Measurements from ENCODE around the gene NUP93.
"Not testable (repeated sequence)": the region's sequence is repeated elsewhere in the genome, so short reads cannot be mapped to it uniquely, and the experiment has no call there.

NUP93 gene

DNA sequence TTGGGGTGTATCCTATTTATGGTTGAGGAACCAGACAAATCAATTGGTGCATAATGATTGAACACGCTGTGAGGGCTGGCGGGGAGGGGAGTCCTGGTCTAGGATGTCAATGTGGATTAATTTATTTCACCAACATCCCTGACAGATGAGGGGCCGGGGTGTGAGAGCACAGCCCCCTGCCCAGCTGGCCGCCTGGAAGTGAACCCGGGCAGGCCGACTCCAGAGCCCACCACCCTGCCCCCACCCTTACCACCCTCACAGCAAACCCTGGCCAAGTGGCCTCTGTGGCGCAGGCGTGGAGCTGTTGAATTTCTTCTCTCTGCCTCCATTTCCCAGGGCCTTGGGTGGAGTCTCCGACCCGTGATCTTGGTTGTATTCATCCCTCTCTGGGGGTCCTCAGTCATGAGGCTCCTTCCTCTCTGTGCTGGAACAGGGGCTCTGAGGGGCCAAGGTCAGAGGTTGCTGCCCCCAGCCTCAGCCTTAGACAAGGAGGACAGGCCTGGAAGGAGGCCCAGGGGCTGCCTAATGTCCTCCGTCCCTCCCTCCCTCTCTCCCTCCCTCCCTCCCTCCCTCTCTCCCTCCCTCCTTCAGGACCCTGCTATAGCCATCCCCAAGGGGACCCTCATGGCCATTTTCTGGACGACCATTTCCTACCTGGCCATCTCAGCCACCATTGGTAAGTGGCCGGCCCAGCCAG lies 147.7 kb downstream of the NUP93 start:
- DNase-seq = no peak

DNA sequence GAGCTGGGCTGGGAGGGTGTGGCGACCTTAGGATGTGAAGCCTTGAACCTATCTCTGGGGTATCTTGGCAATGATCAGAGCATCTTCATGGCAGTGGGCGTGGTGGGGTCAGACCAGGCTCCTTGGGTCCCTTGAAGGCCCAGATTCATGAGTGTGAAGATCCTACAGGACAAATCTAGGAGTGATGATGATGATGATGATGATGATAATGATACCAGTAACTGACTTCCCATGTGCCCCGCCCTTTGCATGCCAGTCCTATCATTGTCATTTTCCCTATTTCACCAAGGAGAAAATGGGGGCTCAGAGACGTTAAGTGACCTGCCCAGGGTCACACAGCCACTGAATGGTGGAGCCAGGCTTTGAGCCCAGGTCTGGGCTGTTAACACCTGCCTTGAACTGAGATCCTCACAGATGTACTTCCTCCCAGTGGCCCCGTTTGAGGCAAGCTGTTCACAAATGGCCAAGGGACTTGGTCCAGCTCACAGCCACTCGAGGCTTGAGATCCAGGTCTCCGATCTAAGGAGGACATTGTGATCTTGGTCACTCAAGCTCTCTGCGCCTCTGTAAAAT lies 148.4 kb downstream of the NUP93 start:
- DNase-seq = no peak

DNA sequence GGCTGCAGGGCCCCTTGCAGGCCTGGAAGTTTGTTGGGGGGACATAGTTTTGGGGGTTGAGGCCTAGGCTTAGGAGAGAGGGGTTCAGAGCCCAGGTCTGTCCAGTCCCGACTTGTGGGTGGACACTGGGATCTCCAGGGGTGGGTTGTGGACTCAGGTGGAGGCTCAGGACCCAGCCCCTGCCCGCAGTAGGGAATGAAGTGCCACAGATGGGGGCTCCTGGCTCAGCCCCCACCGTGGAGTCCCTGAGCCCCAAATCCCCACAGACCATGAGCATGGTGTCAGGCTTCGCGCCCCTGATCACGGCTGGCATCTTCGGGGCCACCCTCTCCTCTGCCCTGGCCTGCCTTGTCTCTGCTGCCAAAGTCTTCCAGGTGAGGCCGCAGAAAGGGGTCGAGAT lies 149.3 kb downstream of the NUP93 start:
- DNase-seq = no peak

DNA sequence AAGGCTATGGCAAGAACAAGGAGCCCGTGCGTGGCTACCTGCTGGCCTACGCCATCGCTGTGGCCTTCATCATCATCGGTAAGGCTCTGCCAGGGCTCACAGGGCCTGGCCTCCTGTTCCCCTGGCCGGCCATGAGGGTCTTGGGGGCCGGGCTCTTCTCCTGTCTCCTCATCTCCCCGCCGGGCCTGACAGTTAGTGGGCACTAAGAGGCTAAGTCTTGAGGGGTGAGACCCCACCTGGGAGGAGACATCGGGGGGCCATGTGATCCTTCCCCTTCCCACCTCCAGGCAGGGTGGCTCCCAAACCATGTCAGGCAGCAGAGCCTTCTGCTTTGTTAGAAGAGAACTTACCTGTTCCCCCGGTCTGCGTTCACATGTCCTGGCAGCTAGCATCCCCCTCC lies 150.2 kb downstream of the NUP93 start:
- no peak for DNase-seq

DNA sequence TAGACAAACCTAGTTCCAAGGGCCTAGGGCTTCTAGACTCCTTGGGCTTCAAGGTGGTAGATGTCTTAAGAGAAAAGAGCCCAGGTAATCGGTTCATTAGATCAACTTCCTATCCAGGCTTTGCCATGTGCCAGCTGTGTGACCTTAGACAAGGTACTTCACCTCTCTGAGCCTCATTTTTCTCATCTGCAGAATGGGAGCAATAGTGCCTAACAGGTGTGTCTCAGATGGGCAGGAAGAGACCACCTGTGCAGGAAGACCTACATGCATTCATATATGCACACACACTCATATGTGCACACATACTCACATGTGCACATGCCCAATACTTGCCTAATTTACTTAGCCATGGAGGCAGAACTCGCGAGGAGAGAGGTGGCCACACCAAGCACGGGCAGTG lies 150.8 kb downstream of the NUP93 start:
- DNase-seq = no peak

DNA sequence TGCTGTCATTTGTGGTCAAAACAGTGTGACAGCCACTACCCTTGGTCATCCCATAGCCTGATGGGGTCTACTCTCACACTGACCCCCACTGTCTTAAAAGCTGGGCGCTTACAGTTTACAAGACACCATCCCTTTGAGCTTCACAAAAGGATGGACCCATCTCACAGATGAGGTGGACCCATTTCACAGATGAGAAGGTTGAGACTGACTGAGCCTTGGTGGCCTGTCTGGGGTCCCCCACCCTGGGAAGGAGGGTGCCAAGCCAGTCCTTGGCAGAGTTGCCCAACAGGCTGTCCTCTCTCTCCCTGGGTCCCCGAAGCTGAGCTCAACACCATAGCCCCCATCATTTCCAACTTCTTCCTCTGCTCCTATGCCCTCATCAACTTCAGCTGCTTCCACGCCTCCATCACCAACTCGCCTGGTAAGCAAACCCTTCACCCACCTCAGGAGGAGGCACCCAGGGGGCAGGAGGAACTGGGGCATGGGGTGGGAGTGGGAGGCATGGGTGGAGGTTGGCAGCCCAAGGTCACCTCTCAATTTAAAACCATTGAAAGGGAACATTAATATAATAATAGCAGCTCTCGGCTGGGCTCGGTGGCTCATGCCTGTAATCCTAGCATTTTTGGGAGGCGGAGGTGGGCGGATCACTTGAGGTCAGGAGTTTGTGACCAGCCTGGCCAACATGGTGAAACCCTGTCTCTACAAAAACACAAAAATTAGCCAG lies 152.3 kb downstream of the NUP93 start:
- no peak for DNase-seq

DNA sequence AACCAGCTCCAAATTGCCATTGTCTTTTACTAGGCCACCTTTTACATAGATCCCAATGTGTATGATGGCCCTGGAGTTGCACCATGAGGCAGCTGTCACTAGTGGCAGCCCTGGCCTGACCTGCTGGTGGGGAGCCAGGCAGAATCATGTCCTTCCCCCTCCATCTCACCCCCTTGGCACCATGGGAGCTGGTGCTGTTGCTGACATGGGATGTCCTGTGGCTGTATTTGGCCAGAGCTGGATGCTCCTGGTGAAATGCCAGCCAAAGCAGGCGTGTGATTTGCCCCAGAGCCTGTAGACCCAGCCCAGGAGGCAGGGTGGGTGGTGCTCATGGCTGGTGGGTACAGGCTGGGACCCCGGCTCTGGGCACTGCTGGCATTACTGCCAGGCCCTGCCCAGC lies 153.7 kb downstream of the NUP93 start:
- no peak for DNase-seq

DNA sequence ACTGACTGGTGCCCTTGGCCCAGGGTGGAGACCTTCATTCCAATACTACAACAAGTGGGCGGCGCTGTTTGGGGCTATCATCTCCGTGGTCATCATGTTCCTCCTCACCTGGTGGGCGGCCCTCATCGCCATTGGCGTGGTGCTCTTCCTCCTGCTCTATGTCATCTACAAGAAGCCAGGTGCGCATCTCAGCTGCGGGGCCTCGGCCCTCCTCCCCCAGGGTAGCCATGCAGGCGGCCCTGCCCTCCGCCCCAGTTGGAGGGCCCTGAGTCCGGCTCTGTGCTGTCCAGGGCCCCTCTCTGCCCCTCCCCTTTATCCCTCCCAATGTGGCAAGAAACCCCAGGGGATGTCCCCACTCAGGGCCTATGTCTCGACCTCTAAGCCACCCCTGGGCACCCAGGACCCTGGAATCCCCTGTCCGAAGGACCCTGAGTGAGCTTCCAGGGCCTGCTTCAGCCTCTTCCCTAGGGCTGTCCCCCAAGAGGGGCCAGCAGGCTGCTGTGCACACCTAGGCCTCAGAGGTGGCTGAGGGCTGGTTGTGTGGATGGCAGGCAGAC lies 154.2 kb downstream of the NUP93 start:
- no peak for DNase-seq

DNA sequence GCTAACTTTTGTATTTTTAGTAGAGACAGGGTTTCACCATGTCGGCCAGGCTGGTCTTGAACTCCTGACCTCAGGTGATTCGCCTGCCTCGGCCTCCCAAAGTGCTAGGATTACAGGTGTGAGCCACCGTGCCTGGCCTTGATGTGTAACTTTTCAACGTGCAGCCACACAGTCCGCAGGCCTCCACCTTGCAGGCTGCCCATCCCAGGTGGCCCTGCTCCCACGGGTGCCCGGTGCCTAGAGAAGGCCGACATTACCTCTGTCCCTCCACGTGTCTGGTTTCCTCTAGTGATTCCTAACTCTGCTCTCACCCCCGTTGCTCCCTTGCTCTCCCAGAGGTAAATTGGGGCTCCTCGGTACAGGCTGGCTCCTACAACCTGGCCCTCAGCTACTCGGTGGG lies 155.0 kb downstream of the NUP93 start:
- DNase-seq = not testable (repeated sequence)

DNA sequence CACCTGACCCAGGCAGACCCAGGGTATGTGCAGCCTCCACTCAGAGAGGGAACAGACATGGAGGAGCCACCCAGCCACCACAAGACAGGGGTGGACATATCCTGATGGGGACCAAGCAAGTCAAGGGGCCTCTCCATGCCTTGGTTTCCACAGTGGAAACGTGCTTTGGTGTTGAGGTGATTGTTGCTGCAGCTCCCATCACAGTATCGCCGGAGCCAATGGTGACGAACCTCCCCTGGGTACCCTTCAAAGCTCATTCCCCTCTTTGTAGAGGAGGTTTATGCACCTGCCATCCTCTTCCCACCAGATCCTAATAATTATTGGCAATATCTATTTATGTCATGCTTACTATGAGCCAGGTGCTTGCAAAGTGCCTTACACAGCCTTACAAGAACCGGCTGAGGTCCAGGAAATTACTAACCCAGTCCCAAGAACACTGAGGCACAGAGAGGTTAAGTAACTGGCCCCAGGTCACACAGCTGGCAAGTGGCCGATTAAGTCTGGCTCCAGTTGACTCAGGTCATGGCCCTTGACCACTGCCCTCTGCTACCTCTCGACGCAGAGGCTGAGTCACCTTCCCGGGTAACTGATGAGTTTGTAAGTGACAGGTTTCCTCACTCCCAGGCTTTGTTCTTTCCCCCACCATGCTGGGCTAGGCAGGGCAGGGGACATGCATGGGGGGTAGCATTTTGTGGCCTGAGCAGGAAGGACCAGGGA lies 155.7 kb downstream of the NUP93 start:
- DNase-seq = no peak

DNA sequence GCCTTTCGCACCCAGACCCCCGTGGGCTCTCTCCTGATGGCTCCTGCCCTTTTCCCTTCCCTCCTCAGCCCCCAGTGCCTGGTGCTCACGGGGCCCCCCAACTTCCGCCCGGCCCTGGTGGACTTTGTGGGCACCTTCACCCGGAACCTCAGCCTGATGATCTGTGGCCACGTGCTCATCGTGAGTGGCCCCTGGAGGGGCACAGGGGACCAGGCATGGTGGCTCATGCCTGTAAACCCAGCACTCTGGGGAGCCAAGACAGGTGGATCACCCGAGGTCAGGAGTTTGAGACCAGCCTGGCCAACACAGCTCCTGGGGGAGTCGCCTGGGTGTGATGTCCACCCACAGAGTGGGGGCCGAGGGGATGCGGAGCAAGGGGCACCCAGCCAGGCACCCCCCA lies 156.4 kb downstream of the NUP93 start:
- DNase-seq = no peak

DNA sequence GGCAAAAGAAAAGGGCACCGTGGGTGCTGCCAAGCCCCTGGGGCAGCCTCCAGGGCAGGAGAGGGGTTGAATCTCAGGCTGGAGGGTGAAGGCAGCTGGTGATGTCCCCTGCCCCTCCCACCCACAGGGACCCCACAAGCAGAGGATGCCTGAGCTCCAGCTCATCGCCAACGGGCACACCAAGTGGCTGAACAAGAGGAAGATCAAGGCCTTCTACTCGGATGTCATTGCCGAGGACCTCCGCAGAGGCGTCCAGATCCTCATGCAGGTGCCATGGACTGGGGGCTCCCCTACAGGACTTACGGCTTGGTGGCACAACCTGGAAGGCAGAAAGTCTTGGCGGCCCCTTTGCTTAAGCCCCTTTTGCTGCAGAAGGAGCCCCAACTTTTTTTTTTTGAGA lies 156.9 kb downstream of the NUP93 start:
- DNase-seq = no peak

DNA sequence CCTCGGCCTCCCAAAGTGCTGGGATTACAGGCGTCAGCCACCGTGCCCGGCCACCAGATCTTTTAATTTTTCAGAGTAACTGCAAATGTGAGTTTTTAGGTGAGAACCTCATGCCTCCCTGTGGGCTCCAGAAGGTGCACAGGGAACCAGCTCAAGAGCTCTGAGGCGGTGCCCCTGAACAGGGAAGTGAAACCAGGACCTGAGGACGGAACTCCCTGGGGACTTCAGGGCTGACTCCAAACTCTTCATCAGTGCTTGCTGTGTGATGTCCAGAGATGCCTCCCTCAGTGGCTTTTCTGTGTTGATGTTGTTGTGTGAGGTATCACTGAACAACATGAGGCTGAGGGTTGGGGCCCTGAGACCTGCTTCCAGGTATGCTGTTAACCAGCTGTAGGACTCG lies 158.9 kb downstream of the NUP93 start:
- DNase-seq = no peak

DNA sequence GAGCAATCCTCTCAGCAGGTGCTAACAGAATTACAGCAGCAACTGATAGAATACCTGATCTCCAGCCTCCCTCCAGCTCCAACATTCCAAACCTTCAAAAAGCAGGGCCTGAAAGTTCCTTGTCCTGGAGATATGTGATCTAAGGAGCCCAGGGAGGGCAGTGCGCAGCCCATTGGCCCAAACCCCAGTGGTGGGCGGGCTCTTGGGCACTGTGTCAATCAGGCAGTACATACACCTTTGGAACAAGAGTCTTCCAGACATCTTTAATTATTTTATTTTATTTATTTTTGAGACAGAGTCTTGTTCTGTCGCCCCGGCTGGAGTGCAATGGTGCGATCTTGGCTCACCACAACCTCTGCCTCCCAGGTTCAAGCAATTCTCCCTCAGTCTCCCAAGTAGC lies 159.3 kb downstream of the NUP93 start:
- DNase-seq = no peak

DNA sequence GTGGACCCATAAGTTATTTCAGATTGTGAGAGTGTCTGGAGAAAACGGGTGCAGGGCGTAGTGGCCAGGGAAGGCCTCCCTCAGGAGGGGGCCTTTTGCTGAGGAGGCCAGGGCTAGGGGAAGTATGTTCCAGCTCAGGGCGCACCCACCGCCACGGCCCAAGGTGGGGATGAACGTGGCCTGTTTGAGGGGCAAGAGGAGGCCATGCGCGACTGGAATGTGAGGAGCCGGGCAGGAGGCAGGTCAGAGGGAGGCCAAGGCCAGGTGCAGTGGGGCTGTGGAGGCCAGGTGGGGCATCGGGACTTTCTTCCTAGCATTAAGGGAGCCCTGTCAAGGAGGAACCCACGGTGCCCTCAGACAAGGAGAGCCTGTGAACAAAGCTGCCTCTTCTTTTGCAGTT lies 161.8 kb downstream of the NUP93 start:
- no peak for DNase-seq

DNA sequence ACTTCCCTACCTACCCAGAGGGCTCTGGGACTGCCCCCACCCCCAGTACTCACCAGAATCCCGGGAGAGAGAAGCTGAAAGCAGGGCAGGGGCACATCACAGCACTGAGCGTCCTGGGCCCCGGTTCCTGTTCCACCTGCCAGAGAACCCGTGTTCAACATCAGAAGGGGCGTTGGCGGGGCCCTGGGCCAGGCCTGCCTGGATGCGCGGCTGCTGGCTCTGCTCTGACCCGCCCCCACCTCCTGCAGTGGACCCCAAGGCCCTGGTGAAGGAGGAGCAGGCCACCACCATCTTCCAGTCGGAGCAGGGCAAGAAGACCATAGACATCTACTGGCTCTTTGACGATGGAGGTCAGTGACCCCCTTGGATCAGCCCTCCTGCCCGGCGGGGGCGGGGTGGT lies 162.8 kb downstream of the NUP93 start:
- no peak for DNase-seq

DNA sequence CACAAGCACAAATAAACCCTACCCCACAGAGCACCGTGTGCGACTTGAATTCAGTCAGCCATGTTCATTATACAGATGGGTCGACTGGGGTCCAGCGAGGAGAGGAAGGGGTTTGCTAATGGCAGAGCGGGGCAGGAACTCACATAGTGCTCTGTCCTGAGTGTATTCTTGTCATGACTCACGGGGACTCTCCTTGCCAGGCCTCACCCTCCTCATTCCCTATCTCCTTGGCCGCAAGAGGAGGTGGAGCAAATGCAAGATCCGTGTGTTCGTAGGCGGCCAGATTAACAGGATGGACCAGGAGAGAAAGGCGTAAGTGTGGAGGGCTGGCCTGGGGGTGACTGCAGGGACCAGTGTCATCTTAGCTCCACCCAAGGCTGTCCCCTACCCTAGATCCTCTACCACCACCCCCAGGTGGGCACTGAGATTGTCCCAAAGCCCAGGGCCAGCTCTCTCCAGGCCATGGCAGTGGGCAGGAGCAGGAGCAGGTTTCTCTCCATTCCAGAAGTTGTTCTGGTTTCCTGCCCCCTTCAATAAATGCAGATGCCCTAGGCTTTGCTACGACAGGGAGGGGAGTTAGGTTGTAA lies 164.5 kb downstream of the NUP93 start:
- DNase-seq = no peak

DNA sequence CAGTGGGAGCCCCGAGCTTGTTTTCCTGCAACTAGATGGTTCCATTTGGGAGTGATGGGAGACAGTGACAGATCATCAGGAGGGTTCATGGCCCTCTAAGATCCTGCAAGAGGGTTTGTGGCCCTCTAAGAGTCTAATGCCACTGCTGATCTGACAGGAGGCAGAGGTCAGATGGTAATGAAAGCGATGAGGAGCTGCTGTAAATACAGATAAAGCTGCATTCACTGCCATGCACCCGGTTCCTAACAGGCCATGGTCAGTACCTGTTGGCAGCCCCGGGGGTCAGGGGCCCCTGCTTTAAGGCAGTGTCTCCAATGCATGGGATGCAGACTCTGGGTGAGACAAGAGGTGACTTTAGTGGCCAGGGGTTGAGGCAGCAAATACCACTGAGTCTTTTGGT lies 165.9 kb downstream of the NUP93 start:
- no peak for DNase-seq

DNA sequence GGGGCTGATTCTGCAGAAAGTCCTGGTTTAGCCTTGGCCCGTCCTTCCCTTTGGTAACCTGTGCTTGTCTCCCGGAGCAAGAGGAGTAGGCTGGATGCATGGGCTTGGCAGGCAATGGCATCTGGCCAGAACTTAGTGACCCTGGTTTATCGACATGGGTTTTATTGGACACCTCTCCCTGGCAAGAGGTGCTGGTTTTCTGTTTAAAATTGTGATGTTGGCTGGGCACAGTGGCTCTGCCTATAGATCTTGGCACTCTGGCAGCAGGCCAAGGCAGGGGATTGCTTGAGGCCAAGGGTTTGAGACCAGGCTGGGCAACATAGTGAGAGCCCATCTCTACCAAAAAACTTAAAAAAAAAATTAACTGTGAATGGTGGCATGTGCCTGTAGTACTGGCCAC lies 166.3 kb downstream of the NUP93 start:
- no peak for DNase-seq

DNA sequence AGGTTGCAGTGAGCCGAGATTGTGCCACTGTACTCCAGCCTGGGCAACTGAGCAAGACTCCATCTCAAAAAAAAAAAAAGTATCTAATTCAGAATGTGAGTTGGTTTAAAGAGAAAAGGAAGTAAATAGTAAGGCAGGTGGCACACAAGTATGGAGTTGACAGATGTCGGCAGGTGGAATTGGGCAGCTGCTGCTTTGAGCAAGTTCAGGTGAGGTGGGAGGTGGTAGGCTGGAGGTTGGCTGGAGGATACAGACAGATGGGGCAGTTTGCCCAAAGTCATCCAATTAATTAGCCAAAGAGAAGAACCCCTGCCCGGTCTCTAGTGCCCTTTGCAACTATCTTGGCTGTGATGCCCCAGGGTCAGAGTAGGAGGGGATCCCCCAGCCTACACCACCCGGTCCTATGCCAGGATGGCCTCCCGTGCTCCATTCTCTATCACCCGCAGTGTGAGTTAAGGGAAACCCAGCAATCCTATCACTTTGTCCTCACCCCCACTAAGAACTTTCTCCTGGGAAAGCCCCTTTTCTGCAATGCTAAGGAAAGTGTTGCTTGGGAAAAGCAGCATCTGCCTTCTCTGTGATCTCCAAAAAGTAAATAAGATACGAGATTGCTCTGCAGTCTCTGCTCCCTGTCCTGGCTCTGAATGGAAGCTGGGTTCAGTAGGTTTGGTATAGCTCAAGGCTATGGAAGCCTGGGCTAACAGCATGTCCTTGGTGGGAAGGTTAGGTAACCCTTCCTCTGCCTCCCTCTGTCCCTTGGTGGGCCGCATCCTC lies 167.3 kb downstream of the NUP93 start:
- peak; percentile 43 for DNase-seq

DNA sequence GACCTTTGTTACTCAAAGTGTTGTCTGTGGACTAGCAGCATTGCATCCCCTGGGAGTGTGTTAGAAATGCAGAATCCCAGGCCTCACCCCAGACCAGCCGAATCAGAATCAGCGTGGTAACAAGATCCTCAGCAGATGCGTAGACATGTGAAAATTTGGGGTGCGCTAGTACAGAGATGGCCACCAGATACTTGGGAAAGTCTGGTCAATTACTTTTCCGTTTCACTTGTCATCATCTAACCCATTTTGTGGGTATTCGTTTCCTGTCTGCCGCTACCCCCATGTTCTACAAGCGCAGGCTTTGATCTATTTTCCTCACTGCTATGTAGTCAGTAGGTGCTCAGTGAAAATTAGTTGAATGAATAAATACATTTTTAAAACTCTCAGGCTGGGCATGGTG lies 168.9 kb downstream of the NUP93 start:
- no peak for DNase-seq
